Stomach (tissue), 4 donors: ENCODE results near the gene GPRC5B.

Source experiments
- CTCF ChIP-seq, 7 experiments: fragments of 450-650 bp in 4 of 7; fragments of 200-600 bp in 3 of 7; sonication (generic) in 3 of 7; IDR thresholded peaks; one replicate each; pipeline ENCODE4 v1.5.1; 2016 to 2019; ENCODE audit warnings: antibody characterized with exemption in 7 of 7, control low read depth in 2 of 7, mild to moderate bottlenecking in 1 of 7
- EP300 ChIP-seq: sonication (generic); formaldehyde crosslinking; IDR thresholded peaks from one replicate; pipeline ENCODE4 v1.6.1; 2017; ENCODE audit warnings: antibody characterized with exemption
- POLR2A ChIP-seq, 4 donors: fragments of 450-650 bp; IDR thresholded peaks; one replicate each; pipeline ENCODE4 v1.6.1; 2016; ENCODE audit warnings: antibody characterized with exemption in 4 of 4, control low read depth in 2 of 4, mild to moderate bottlenecking in 1 of 4, moderate library complexity in 1 of 4

- no peak for TF ChIP-seq CTCF (IDR thresholded peaks at IDR 0.05)
- TF ChIP-seq POLR2A (IDR thresholded peaks at IDR 0.05), result no peak
- no peak for TF ChIP-seq EP300
These were observed 26.2 kb downstream of the GPRC5B start for GRCh38 chr16:19858340-19859018.
